GM10266 (cell line): ENCODE results near the gene MTUS2.

Source experiments
- DNase-seq: peaks from one replicate; pipeline ENCODE4 v3.0.0; 2012; ENCODE audit errors: extremely low spot score
- CTCF ChIP-seq: IDR thresholded peaks from 2 replicates; pipeline ENCODE4 v1.5.1; 2012; ENCODE audit warnings: mild to moderate bottlenecking, low read depth; ENCODE audit not compliant: control insufficient read depth, insufficient read depth; ENCODE audit errors: missing control alignments

Gene MTUS2

GRCh38 chr13:29479716-29480492 is 659.8 kb downstream of the MTUS2 start:
- DNase-seq: no peak
- no peak for TF ChIP-seq CTCF

GRCh38 chr13:29480893-29481525 is 660.9 kb downstream of the MTUS2 start:
- no peak for TF ChIP-seq CTCF
- DNase-seq: no peak

GRCh38 chr13:29481603-29482002 is 661.5 kb downstream of the MTUS2 start:
- DNase-seq: no peak
- TF ChIP-seq CTCF: no peak

- DNase-seq: no peak
- TF ChIP-seq CTCF: no peak
Observed at GRCh38 chr13:29482504-29482903, 662.4 kb downstream of the MTUS2 start.

- DNase-seq: no peak
Observed at GRCh38 chr13:29483211-29483610, 663.1 kb downstream of the MTUS2 start.

GRCh38 chr13:29483623-29484022 is 663.5 kb downstream of the MTUS2 start:
- no peak for TF ChIP-seq CTCF
- no peak for DNase-seq

More at GRCh38 chr13:29483211-29483610, 663.1 kb downstream of the MTUS2 start:
- no peak for TF ChIP-seq CTCF

GRCh38 chr13:29484236-29484635 is 664.1 kb downstream of the MTUS2 start:
- DNase-seq: no peak
- TF ChIP-seq CTCF: no peak
